ENCODE data around the gene TCL1A.
"Not testable (repeated sequence)": the region's sequence is repeated elsewhere in the genome, so short reads cannot be mapped to it uniquely, and the experiment has no call there.

Gene TCL1A

GRCh38 chr14:95713596-95714371, at the start of gene TCL1A:
Gene TCL1A (minus strand): TSS chr14:95714125. CDS start chr14:95714066, 59 bp downstream.
- no peak for DNase-seq (ENCODE audit: low read depth)

GRCh38 chr14:95763032-95763431, 49.1 kb upstream of the TCL1A start:
- DNase-seq (ENCODE audit: low read depth), result not testable (repeated sequence)

GRCh38 chr14:95761436-95761835, 47.5 kb upstream of the TCL1A start:
- DNase-seq (ENCODE audit: low read depth), result no peak

GRCh38 chr14:95760596-95760995, 46.7 kb upstream of the TCL1A start:
- no peak for DNase-seq (ENCODE audit: low read depth)

GRCh38 chr14:95759941-95760340, 46.0 kb upstream of the TCL1A start:
- no peak for DNase-seq (ENCODE audit: low read depth)

GRCh38 chr14:95758331-95758730, 44.4 kb upstream of the TCL1A start:
- no peak for DNase-seq (ENCODE audit: low read depth)

GRCh38 chr14:95756751-95757150, 42.8 kb upstream of the TCL1A start:
- DNase-seq (ENCODE audit: low read depth), result no peak

GRCh38 chr14:95756127-95756526, 42.2 kb upstream of the TCL1A start:
- no peak for DNase-seq (ENCODE audit: low read depth)

GRCh38 chr14:95741781-95742180, 27.9 kb upstream of the TCL1A start:
- DNase-seq (ENCODE audit: low read depth), result no peak

GRCh38 chr14:95741038-95741490, 27.1 kb upstream of the TCL1A start:
- DNase-seq (ENCODE audit: low read depth), result no peak

GRCh38 chr14:95739356-95739755, 25.4 kb upstream of the TCL1A start:
- DNase-seq (ENCODE audit: low read depth), result no peak

GRCh38 chr14:95733212-95733611, 19.3 kb upstream of the TCL1A start:
- DNase-seq (ENCODE audit: low read depth), result no peak

- no peak for DNase-seq (ENCODE audit: low read depth)
These were observed 16.2 kb upstream of the TCL1A start for GRCh38 chr14:95730126-95730525.

GRCh38 chr14:95729402-95730028, 15.6 kb upstream of the TCL1A start:
- DNase-seq (ENCODE audit: low read depth), result not testable (repeated sequence)

GRCh38 chr14:95727056-95727700, 13.3 kb upstream of the TCL1A start:
- no peak for DNase-seq (ENCODE audit: low read depth)

GRCh38 chr14:95725685-95726336, 11.9 kb upstream of the TCL1A start:
- no peak for DNase-seq (ENCODE audit: low read depth)

GRCh38 chr14:95722525-95723190, 8.7 kb upstream of the TCL1A start:
- no peak for DNase-seq (ENCODE audit: low read depth)

- DNase-seq (ENCODE audit: low read depth), result no peak
These were observed 1.5 kb downstream of the TCL1A start for GRCh38 chr14:95712398-95712797.

GRCh38 chr14:95711476-95712176, 2.3 kb downstream of the TCL1A start:
- no peak for DNase-seq (ENCODE audit: low read depth)

- DNase-seq (ENCODE audit: low read depth), result no peak
These were observed 3.8 kb downstream of the TCL1A start for GRCh38 chr14:95710106-95710505.

- no peak for DNase-seq (ENCODE audit: low read depth)
These were observed 6.6 kb downstream of the TCL1A start for GRCh38 chr14:95707327-95707726.

All from stimulated activated CD8-positive, alpha-beta memory T cell treated with anti-CD3 and anti-CD28 coated beads, Interleukin-4, amount 100 ng/mL, for 24 hours (primary cell).